ENCODE results near the gene USP22.

DNA sequence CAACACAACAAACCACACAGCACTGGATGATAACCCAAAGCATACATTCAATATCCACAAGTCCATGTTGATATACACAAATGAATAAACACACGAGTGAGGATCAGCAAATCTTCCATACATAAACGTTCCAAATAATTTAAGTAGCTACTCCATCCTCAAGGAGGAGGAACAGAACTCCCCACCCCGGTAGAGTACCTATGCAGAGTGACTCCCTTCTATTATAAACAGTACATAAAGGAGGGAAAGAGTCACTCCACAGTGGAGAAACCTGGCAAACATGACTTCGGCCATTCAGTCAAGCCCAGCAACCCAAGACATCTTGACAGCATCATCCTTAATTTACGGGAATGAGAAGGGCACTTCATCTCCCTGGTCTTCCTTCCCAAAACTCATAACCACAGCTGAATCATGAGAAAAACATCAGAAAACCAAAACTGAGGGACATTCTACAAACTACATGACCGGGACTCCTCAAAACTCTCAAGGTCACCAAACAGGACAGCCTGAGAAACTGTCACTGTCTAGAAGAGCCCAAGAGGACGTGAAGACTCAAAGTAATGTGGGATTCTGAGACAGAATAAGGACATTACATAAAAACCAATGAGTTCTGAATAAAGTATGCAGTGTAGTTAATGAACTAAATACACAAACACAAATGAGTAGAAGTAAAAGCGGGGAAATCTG lies 5.6 kb downstream of the USP22 start:
- TF ChIP-seq, protein P1, sequence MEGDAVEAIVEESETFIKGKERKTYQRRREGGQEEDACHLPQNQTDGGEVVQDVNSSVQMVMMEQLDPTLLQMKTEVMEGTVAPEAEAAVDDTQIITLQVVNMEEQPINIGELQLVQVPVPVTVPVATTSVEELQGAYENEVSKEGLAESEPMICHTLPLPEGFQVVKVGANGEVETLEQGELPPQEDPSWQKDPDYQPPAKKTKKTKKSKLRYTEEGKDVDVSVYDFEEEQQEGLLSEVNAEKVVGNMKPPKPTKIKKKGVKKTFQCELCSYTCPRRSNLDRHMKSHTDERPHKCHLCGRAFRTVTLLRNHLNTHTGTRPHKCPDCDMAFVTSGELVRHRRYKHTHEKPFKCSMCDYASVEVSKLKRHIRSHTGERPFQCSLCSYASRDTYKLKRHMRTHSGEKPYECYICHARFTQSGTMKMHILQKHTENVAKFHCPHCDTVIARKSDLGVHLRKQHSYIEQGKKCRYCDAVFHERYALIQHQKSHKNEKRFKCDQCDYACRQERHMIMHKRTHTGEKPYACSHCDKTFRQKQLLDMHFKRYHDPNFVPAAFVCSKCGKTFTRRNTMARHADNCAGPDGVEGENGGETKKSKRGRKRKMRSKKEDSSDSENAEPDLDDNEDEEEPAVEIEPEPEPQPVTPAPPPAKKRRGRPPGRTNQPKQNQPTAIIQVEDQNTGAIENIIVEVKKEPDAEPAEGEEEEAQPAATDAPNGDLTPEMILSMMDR (IDR thresholded peaks at IDR 0.05 in 2 of 3, conservative IDR thresholded peaks at IDR 0.05 in 1 of 3; ENCODE audit: control insufficient read depth in 2 of 3, extremely low read depth in 1 of 3, insufficient read depth in 1 of 3, low read depth in 3 of 3, low read length in 3 of 3), result no peak
- TF ChIP-seq RB1 (IDR thresholded peaks at IDR 0.05; ENCODE audit: borderline replicate concordance), result no peak
- TF ChIP-seq POLR2AphosphoS5 (IDR thresholded peaks at IDR 0.05; ENCODE audit: low read length), result no peak; the same call in 1 of the 2 replicates
- TF ChIP-seq CBX3 (IDR thresholded peaks at IDR 0.05; ENCODE audit: borderline replicate concordance, low read depth), result no peak
- no peak for TF ChIP-seq ETV6 (conservative IDR thresholded peaks at IDR 0.05 in 1 of 2, IDR thresholded peaks at IDR 0.05 in 1 of 2; ENCODE audit: borderline replicate concordance in 1 of 2, low read depth in 1 of 2)
- TF ChIP-seq SP1 (IDR thresholded peaks at IDR 0.05; ENCODE audit: low read depth, low read length), result no peak
- TF ChIP-seq ESRRA (IDR thresholded peaks at IDR 0.05; ENCODE audit: low read length), result no peak
- no peak for TF ChIP-seq KDM1A (IDR thresholded peaks at IDR 0.05; ENCODE audit: borderline replicate concordance)
- no peak for TF ChIP-seq JUNB (IDR thresholded peaks at IDR 0.05)
- no peak for TF ChIP-seq HCFC1 (IDR thresholded peaks at IDR 0.05; ENCODE audit: low read length)
- TF ChIP-seq, protein P2, sequence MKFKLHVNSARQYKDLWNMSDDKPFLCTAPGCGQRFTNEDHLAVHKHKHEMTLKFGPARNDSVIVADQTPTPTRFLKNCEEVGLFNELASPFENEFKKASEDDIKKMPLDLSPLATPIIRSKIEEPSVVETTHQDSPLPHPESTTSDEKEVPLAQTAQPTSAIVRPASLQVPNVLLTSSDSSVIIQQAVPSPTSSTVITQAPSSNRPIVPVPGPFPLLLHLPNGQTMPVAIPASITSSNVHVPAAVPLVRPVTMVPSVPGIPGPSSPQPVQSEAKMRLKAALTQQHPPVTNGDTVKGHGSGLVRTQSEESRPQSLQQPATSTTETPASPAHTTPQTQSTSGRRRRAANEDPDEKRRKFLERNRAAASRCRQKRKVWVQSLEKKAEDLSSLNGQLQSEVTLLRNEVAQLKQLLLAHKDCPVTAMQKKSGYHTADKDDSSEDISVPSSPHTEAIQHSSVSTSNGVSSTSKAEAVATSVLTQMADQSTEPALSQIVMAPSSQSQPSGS (IDR thresholded peaks at IDR 0.05; ENCODE audit: low read length), result no peak
